Midbrain (tissue), 1 donor: ENCODE results near the gene KDM4D.
"Not testable (repeated sequence)": the region's sequence is repeated elsewhere in the genome, so short reads cannot be mapped to it uniquely, and the experiment has no call there.

ENCODE experiments used
- DNase-seq: peaks from one replicate; lab custom pipeline; 2025; lab: John Stamatoyannopoulos, UW

The KDM4D gene

GRCh38 chr11:94973099-94973968, at the start of gene KDM4D, which contains the start of gene CWC15:
Gene KDM4D, plus strand, starts transcription at chr11:94973709. Its CDS starts 23,664 bp downstream, at chr11:94997373.
Gene CWC15, minus strand, starts transcription at chr11:94973556. Its CDS starts 1,371 bp downstream, at chr11:94972185.
- DNase-seq, result peak; percentile 98

GRCh38 chr11:94924171-94924572, 49.3 kb upstream of the KDM4D start:
- no peak for DNase-seq

- DNase-seq, result no peak
Measured at GRCh38 chr11:94924612-94925011, 48.9 kb upstream of the KDM4D start.

GRCh38 chr11:94925422-94926270, 47.9 kb upstream of the KDM4D start:
- no peak for DNase-seq

GRCh38 chr11:94926271-94926625, 47.3 kb upstream of the KDM4D start:
- no peak for DNase-seq

GRCh38 chr11:94926698-94927237, 46.7 kb upstream of the KDM4D start:
- peak; percentile 49 for DNase-seq

- no peak for DNase-seq
Measured at GRCh38 chr11:94928117-94928990, 45.2 kb upstream of the KDM4D start.

- not testable (repeated sequence) for DNase-seq
Measured at GRCh38 chr11:94932072-94932471, 41.4 kb upstream of the KDM4D start.

GRCh38 chr11:94932503-94932902, 41.0 kb upstream of the KDM4D start:
- DNase-seq, result no peak

GRCh38 chr11:94933223-94934130, 40.0 kb upstream of the KDM4D start:
- DNase-seq, result no peak

GRCh38 chr11:94934362-94934761, 39.1 kb upstream of the KDM4D start:
- peak; percentile 9 for DNase-seq

- no peak for DNase-seq
Measured at GRCh38 chr11:94934846-94935245, 38.7 kb upstream of the KDM4D start.

GRCh38 chr11:94938095-94939055, 35.1 kb upstream of the KDM4D start:
- DNase-seq, result no peak

- no peak for DNase-seq
Measured at GRCh38 chr11:94939346-94939745, 34.2 kb upstream of the KDM4D start.

- DNase-seq, result no peak
Measured at GRCh38 chr11:94941131-94941530, 32.4 kb upstream of the KDM4D start.

GRCh38 chr11:94946812-94947211, 26.7 kb upstream of the KDM4D start:
- DNase-seq, result no peak

- no peak for DNase-seq
Measured at GRCh38 chr11:94948070-94948617, 25.4 kb upstream of the KDM4D start.

- DNase-seq, result no peak
Measured at GRCh38 chr11:94954753-94955152, 18.8 kb upstream of the KDM4D start.

- DNase-seq, result no peak
Measured at GRCh38 chr11:94956963-94957362, 16.5 kb upstream of the KDM4D start.
